ENCODE measurements around the gene ZNF717. TPM values are rescaled to one million over a fixed set of nuclear protein-coding genes. Genes with fewer than 3 reads are reported as not detected.

Gene ZNF717
- total RNA-seq, 4 donors from 2014 or later = 16.4 to 27.1 (median 18.3) TPM

- Histone ChIP-seq H3K4me3 (no peak overlapping the region), H3K4me1 (no peaks in the 10 kb centered on the region), H3K36me3 (peaks cover 0 to 9% (median 0%) of the 10 kb centered on the region in 3 donors), H3K27ac (no peak overlapping the region), H3K9me3 (peaks cover 0 to 27% (median 5%) of the 10 kb centered on the region in 4 donors), H3K27me3 (no peaks in the 10 kb centered on the region)
- no peak for DNase-seq (ENCODE audit: low spot score in 2 of 2)
- 28 to 44% methylated on average over 2 of the region's 2 CpGs for WGBS, 2 donors
- TF ChIP-seq EP300 (IDR thresholded peaks at IDR 0.05) (no peak), POLR2A (IDR thresholded peaks at IDR 0.05) (no peak), CTCF (IDR thresholded peaks at IDR 0.05) (no peak)
These were observed 93.3 kb downstream of the ZNF717 start for GRCh38 chr3:75692061-75692460.

GRCh38 chr3:75687323-75687722, 98.0 kb downstream of the ZNF717 start:
- WGBS, 2 donors = 84 to 90% methylated on average over 9 of the region's 9 CpGs

More at GRCh38 chr3:75687323-75687722, 98.0 kb downstream of the ZNF717 start:
- H3K27me3 ChIP-seq = no peaks in the 10 kb centered on the region
- H3K9me3 ChIP-seq = peaks cover 0 to 46% (median under 1%) of the 10 kb centered on the region in 4 donors
- TF ChIP-seq POLR2A (IDR thresholded peaks at IDR 0.05) (no peak), CTCF (IDR thresholded peaks at IDR 0.05) (no peak), EP300 (IDR thresholded peaks at IDR 0.05) (no peak)
- H3K36me3 ChIP-seq = peaks cover 0 to 27% (median 0%) of the 10 kb centered on the region in 3 donors
- H3K4me3 ChIP-seq = no peak overlapping the region
- H3K4me1 ChIP-seq = no peaks in the 10 kb centered on the region
- no peak overlapping the region for H3K27ac ChIP-seq
- no peak for DNase-seq (ENCODE audit: low spot score in 2 of 2)

Small RNA genes within 50 kb of the gene (small RNA-seq; reads per million reads assigned to genes)
- gene MIR4273 = not detected

Other genes starting within 250 kb of the ZNF717 start
- gene FRG2C, start 121.2 kb downstream of the ZNF717 start, total RNA-seq = not detected